Cerebellar nuclear complex (tissue), 1 donor: Measurements from ENCODE around the gene PRR3.
"Not testable (repeated sequence)": the region's sequence is repeated elsewhere in the genome, so short reads cannot be mapped to it uniquely, and the experiment has no call there.

Source experiments
- DNase-seq, 2 experiments: peaks; one replicate each; lab custom pipeline; 2025; lab: John Stamatoyannopoulos, UW

Gene PRR3

GRCh38 chr6:30556906-30557682 is at the start of gene PRR3:
PRR3 (plus strand) TSS chr6:30557295; CDS start chr6:30557345, 50 bp downstream.
- peak in 1 of 2 experiments; percentile 57 for DNase-seq

- no peak for DNase-seq
Observed at GRCh38 chr6:30507849-30508827, 49.0 kb upstream of the PRR3 start.

GRCh38 chr6:30508890-30509736 is 48.0 kb upstream of the PRR3 start:
- DNase-seq = no peak

- DNase-seq = no peak
Observed at GRCh38 chr6:30510419-30511168, 46.5 kb upstream of the PRR3 start.

- DNase-seq = no peak
Observed at GRCh38 chr6:30511169-30511546, 45.9 kb upstream of the PRR3 start.

- no peak for DNase-seq
Observed at GRCh38 chr6:30513451-30513850, 43.6 kb upstream of the PRR3 start.

- no peak for DNase-seq
Observed at GRCh38 chr6:30515106-30515505, 42.0 kb upstream of the PRR3 start.

- DNase-seq = no peak
Observed at GRCh38 chr6:30515944-30516753, 40.9 kb upstream of the PRR3 start.

- not testable (repeated sequence) for DNase-seq
Observed at GRCh38 chr6:30516754-30517076, 40.4 kb upstream of the PRR3 start.

GRCh38 chr6:30517767-30518504 is 39.2 kb upstream of the PRR3 start:
- DNase-seq = not testable (repeated sequence)

- not testable (repeated sequence) for DNase-seq
Observed at GRCh38 chr6:30518505-30519145, 38.5 kb upstream of the PRR3 start.

GRCh38 chr6:30520522-30520921 is 36.6 kb upstream of the PRR3 start:
- DNase-seq = no peak

GRCh38 chr6:30521082-30521481 is 36.0 kb upstream of the PRR3 start:
- DNase-seq = not testable (repeated sequence)

- DNase-seq = not testable (repeated sequence)
Observed at GRCh38 chr6:30521952-30522351, 35.1 kb upstream of the PRR3 start.

- DNase-seq = not testable (repeated sequence)
Observed at GRCh38 chr6:30526444-30526843, 30.7 kb upstream of the PRR3 start.

GRCh38 chr6:30529349-30529875 is 27.7 kb upstream of the PRR3 start:
- DNase-seq = not testable (repeated sequence)

- no peak for DNase-seq
Observed at GRCh38 chr6:30530014-30530413, 27.1 kb upstream of the PRR3 start.

GRCh38 chr6:30533460-30534294 is 23.4 kb upstream of the PRR3 start:
- no peak for DNase-seq
